Naive thymus-derived CD8-positive, alpha-beta T cell (primary cell): ENCODE data around the gene MSH5. TPM values are rescaled to one million over a fixed set of nuclear protein-coding genes. Genes with fewer than 3 reads are reported as not detected.

Experiments
- ATAC-seq, 2 donors: fragments of 150-1000 bp; cut with Tn5 transposase in 1 of 2; sonication (Bioruptor Pico), chemical (Tn5 transposase) in 1 of 2; 1 replicate in 1 of 2; 2 replicates in 1 of 2; pipeline ENCODE4 v1.10.0; 2021; ENCODE audit warnings: mild to moderate bottlenecking in 2 of 2, moderate library complexity in 2 of 2
- POLR2A ChIA-PET: fragments of 350-600 bp; sonication (Branson Sonifier 250); formaldehyde crosslinking; loops from one replicate; lab custom pipeline; 2021; ENCODE audit warnings: antibody characterized with exemption; lab: Charles Lee
- DNase-seq, 10 donors: peaks; one replicate each; pipeline versions ENCODE4 v3.0.0 to v3.0.0-alpha.2; 2020 to 2022
- H3K27ac Mint-ChIP-seq, 10 donors: one replicate each; pipeline ENCODE4 v1.8.0; 2020 to 2022; ENCODE audit warnings: mild to moderate bottlenecking in 10 of 10, mixed read lengths in 10 of 10, moderate library complexity in 4 of 10, inconsistent platforms in 1 of 10
- H3K27me3 Mint-ChIP-seq, 5 donors: one replicate each; pipeline ENCODE4 v1.8.0; 2021 to 2022; ENCODE audit warnings: mixed read lengths in 5 of 5
- H3K36me3 Mint-ChIP-seq, 3 donors: one replicate each; pipeline ENCODE4 v1.8.0; 2020 to 2022; ENCODE audit warnings: mixed read lengths in 3 of 3, mild to moderate bottlenecking in 2 of 3, inconsistent platforms in 1 of 3
- H3K4me1 Mint-ChIP-seq, 4 donors: one replicate each; pipeline ENCODE4 v1.8.0; 2021 to 2022; ENCODE audit warnings: mixed read lengths in 4 of 4
- H3K4me3 Mint-ChIP-seq, 10 donors: one replicate each; pipeline ENCODE4 v1.8.0; 2020 to 2022; ENCODE audit warnings: mild to moderate bottlenecking in 10 of 10, mixed read lengths in 10 of 10, moderate library complexity in 6 of 10, inconsistent platforms in 1 of 10
- H3K9me3 Mint-ChIP-seq, 9 donors: one replicate each; pipeline ENCODE4 v1.8.0; 2020 to 2022; ENCODE audit warnings: mixed read lengths in 9 of 9, mild to moderate bottlenecking in 3 of 9, inconsistent platforms in 1 of 9, moderate library complexity in 1 of 9
- polyA plus RNA-seq, 3 donors: library from polyadenylated mRNA; unstranded; fragments of 300-500 nt; fragmentation: Illumina TruSeq; gene quantifications; one replicate each; pipeline ENCODE4 v1.2.3, GENCODE V29; 2021
- total RNA-seq, 8 experiments: library from RNA in 2 of 8; stranded (reverse) in 2 of 8; gene quantifications; one replicate each; pipeline ENCODE4 v1.2.3 and lab custom pipeline; 2021 to 2026

The MSH5 gene
- total and polyA plus RNA-seq, 5 experiments from 2014 or later = 0.61 to 8.3 (median 1.1) TPM

- DNase-seq (no peak), ATAC-seq (no peak)
- POLR2A ChIA-PET = interaction anchor here (1.0 kb wide), 1 partner anchor 11 kb away, joined by 5 read pairs; the partner anchor contains the start of gene ABHD16A
- H3K27ac Mint-ChIP-seq = peak overlapping the region in 7 of 10 donors; percentile 10 to 88 (median 75)
- no peaks in the 10 kb centered on the region for H3K27me3 Mint-ChIP-seq
- no peaks in the 10 kb centered on the region for H3K36me3 Mint-ChIP-seq
- peaks cover 18 to 28% (median 25%) of the 10 kb centered on the region in 4 donors for H3K4me1 Mint-ChIP-seq
- H3K4me3 Mint-ChIP-seq = peak overlapping the region in 1 of 10 donors; percentile 5
- no peaks in the 10 kb centered on the region for H3K9me3 Mint-ChIP-seq
Measured at GRCh38 chr6:31713991-31714684, 25.7 kb upstream of the MSH5 start.

GRCh38 chr6:31715022-31715958 is 24.5 kb upstream of the MSH5 start, which contains the start of gene LY6G6D:
Gene LY6G6D (plus strand): TSS chr6:31715348. CDS start chr6:31715356, 8 bp downstream.
- Mint-ChIP-seq H3K27ac (peak within 1 kb of the TSS in 7 of 10 donors; percentile 10 to 88 (median 75)), H3K4me1 (peaks cover 22 to 28% (median 25%) of the 10 kb centered on the region in 4 donors), H3K36me3 (no peaks in the 10 kb centered on the region), H3K9me3 (no peaks in the 10 kb centered on the region), H3K4me3 (peak within 1 kb of the TSS in 1 of 10 donors; percentile 5), H3K27me3 (no peaks in the 10 kb centered on the region)
- POLR2A ChIA-PET = interaction anchor here (0.7 to 1.0 kb wide), 3 partner anchors 8 to 139 kb away, joined by 3 to 4 read pairs (median 3); partner anchors contain the start of genes ABHD16A and MPIG6B
- DNase-seq = no peak
- no peak for ATAC-seq

GRCh38 chr6:31717499-31718222 is 22.1 kb upstream of the MSH5 start:
- Mint-ChIP-seq H3K36me3 (no peaks in the 10 kb centered on the region), H3K4me3 (no peak overlapping the region), H3K9me3 (no peaks in the 10 kb centered on the region), H3K27me3 (no peaks in the 10 kb centered on the region), H3K27ac (no peak overlapping the region), H3K4me1 (peaks cover 8 to 15% (median 11%) of the 10 kb centered on the region in 4 donors)
- no peak for ATAC-seq
- POLR2A ChIA-PET = no interaction called here
- DNase-seq = no peak

GRCh38 chr6:31718265-31718664 is 21.5 kb upstream of the MSH5 start:
- H3K27ac Mint-ChIP-seq = no peak overlapping the region
- no peaks in the 10 kb centered on the region for H3K36me3 Mint-ChIP-seq
- peaks cover 9 to 15% (median 13%) of the 10 kb centered on the region in 4 donors for H3K4me1 Mint-ChIP-seq
- H3K27me3 Mint-ChIP-seq = no peaks in the 10 kb centered on the region
- no peaks in the 10 kb centered on the region for H3K9me3 Mint-ChIP-seq
- ATAC-seq (no peak), DNase-seq (no peak)
- POLR2A ChIA-PET = no interaction called here
- no peak overlapping the region for H3K4me3 Mint-ChIP-seq

GRCh38 chr6:31719001-31719400 is 20.8 kb upstream of the MSH5 start:
- ATAC-seq = no peak
- POLR2A ChIA-PET = no interaction called here
- H3K27ac Mint-ChIP-seq = peak overlapping the region in 1 of 10 donors; percentile 56

GRCh38 chr6:31720196-31720770 is 19.5 kb upstream of the MSH5 start:
- POLR2A ChIA-PET = no interaction called here
- Mint-ChIP-seq H3K4me3 (no peak overlapping the region), H3K36me3 (no peaks in the 10 kb centered on the region), H3K4me1 (peaks cover 10 to 21% (median 13%) of the 10 kb centered on the region in 4 donors), H3K27me3 (no peaks in the 10 kb centered on the region), H3K9me3 (no peaks in the 10 kb centered on the region), H3K27ac (peak overlapping the region in 1 of 10 donors; percentile 74)
- no peak for DNase-seq
- no peak for ATAC-seq

More at GRCh38 chr6:31719001-31719400, 20.8 kb upstream of the MSH5 start:
- no peak for DNase-seq
- no peak overlapping the region for H3K4me3 Mint-ChIP-seq
- no peaks in the 10 kb centered on the region for H3K9me3 Mint-ChIP-seq
- H3K27me3 Mint-ChIP-seq = no peaks in the 10 kb centered on the region
- H3K36me3 Mint-ChIP-seq = no peaks in the 10 kb centered on the region
- peaks cover 10 to 17% (median 14%) of the 10 kb centered on the region in 4 donors for H3K4me1 Mint-ChIP-seq

- Mint-ChIP-seq H3K27ac (peak within 1 kb of the TSS in 5 of 10 donors; percentile 7 to 87 (median 78)), H3K36me3 (no peaks in the 10 kb centered on the region), H3K9me3 (no peaks in the 10 kb centered on the region), H3K4me1 (peaks cover 14 to 30% (median 23%) of the 10 kb centered on the region in 4 donors), H3K4me3 (peak within 1 kb of the TSS in 2 of 10 donors; percentile 1 to 30), H3K27me3 (no peaks in the 10 kb centered on the region)
- DNase-seq (no peak), ATAC-seq (no peak)
- POLR2A ChIA-PET = interaction anchor here (0.6 kb wide), 1 partner anchor 86 kb away, joined by 8 read pairs; no protein-coding TSS in a partner anchor
Measured at GRCh38 chr6:31721351-31722020, 18.3 kb upstream of the MSH5 start, which contains the start of gene LY6G6C. Gene LY6G6C (minus strand): TSS chr6:31721746. CDS start chr6:31721679, 67 bp downstream.

GRCh38 chr6:31722173-31722572 is 17.6 kb upstream of the MSH5 start:
- peak overlapping the region in 2 of 10 donors; percentile 7 to 63 for H3K27ac Mint-ChIP-seq
- H3K27me3 Mint-ChIP-seq = no peaks in the 10 kb centered on the region
- POLR2A ChIA-PET = interaction anchor here (0.6 to 0.7 kb wide), 2 partner anchors 69 to 101 kb away, joined by 3 to 5 read pairs; no protein-coding TSS in a partner anchor
- DNase-seq = no peak
- peaks cover 18 to 35% (median 30%) of the 10 kb centered on the region in 4 donors for H3K4me1 Mint-ChIP-seq
- no peak overlapping the region for H3K4me3 Mint-ChIP-seq
- ATAC-seq = no peak
- H3K36me3 Mint-ChIP-seq = no peaks in the 10 kb centered on the region
- no peaks in the 10 kb centered on the region for H3K9me3 Mint-ChIP-seq

GRCh38 chr6:31723245-31723979 is 16.4 kb upstream of the MSH5 start, which contains the start of gene MPIG6B:
Gene MPIG6B (plus strand): TSS chr6:31723373. CDS start chr6:31723384, 11 bp downstream.
- Mint-ChIP-seq H3K36me3 (no peaks in the 10 kb centered on the region), H3K4me3 (peak within 1 kb of the TSS in 8 of 10 donors; percentile 47 to 73 (median 52)), H3K27me3 (no peaks in the 10 kb centered on the region), H3K27ac (peak within 1 kb of the TSS in 9 of 10 donors; percentile 40 to 92 (median 68)), H3K9me3 (no peaks in the 10 kb centered on the region), H3K4me1 (peaks cover 18 to 43% (median 40%) of the 10 kb centered on the region in 4 donors)
- DNase-seq = peak in 1 of 10 donors; percentile 30
- ATAC-seq = peak; percentile 66 to 67
- POLR2A ChIA-PET = interaction anchor here (0.6 to 2.1 kb wide), 8 partner anchors 8 to 220 kb away, joined by 3 to 7 read pairs (median 4); partner anchors contain the start of genes ABHD16A and LY6G6D

GRCh38 chr6:31723980-31724691 is 15.7 kb upstream of the MSH5 start:
- peak overlapping the region in 6 of 10 donors; percentile 14 to 86 (median 44) for H3K27ac Mint-ChIP-seq
- POLR2A ChIA-PET = interaction anchor here (1.2 to 2.1 kb wide), 3 partner anchors 12 to 21 kb away, joined by 3 to 7 read pairs (median 4); partner anchors contain the start of gene ABHD16A
- peak overlapping the region in 6 of 10 donors; percentile 35 to 60 (median 48) for H3K4me3 Mint-ChIP-seq
- no peak for DNase-seq
- H3K9me3 Mint-ChIP-seq = no peaks in the 10 kb centered on the region
- no peaks in the 10 kb centered on the region for H3K27me3 Mint-ChIP-seq
- no peak for ATAC-seq
- H3K36me3 Mint-ChIP-seq = no peaks in the 10 kb centered on the region
- peaks cover 18 to 50% (median 47%) of the 10 kb centered on the region in 4 donors for H3K4me1 Mint-ChIP-seq
